Aorta (tissue), 5 donors: Measurements from ENCODE around the gene STK32B. TPM values are rescaled to one million over a fixed set of nuclear protein-coding genes. Genes with fewer than 3 reads are reported as not detected.

Experiments used
- ATAC-seq: fragments of 200-7000 bp; cut with Tn5 transposase; one replicate; pipeline ENCODE4 v1.9.1; 2022; ENCODE audit warnings: moderate library complexity; ENCODE audit not compliant: low FRiP score
- DNase-seq, 2 donors: peaks; one replicate each; pipeline ENCODE4 v3.0.0-alpha.2; 2020
- H3K27ac ChIP-seq, 2 donors: one replicate each; pipeline ENCODE4 v1.5.1; 2013; ENCODE audit warnings: low read length in 2 of 2, mild to moderate bottlenecking in 2 of 2, moderate library complexity in 2 of 2, control low read depth in 1 of 2, inconsistent platforms in 1 of 2, low read depth in 1 of 2
- H3K27me3 ChIP-seq, 2 donors: one replicate each; pipeline ENCODE4 v1.6.1; 2013; ENCODE audit warnings: control low read depth in 1 of 2, low read length in 1 of 2, mild to moderate bottlenecking in 1 of 2, moderate library complexity in 1 of 2; ENCODE audit not compliant: insufficient read depth in 2 of 2, control insufficient read depth in 1 of 2
- H3K36me3 ChIP-seq, 2 donors: one replicate each; pipeline ENCODE4 v1.6.1; 2013; ENCODE audit warnings: control low read depth in 1 of 2, low read length in 1 of 2, mild to moderate bottlenecking in 1 of 2; ENCODE audit not compliant: insufficient read depth in 2 of 2, control insufficient read depth in 1 of 2
- H3K4me1 ChIP-seq, 2 donors: one replicate each; pipeline ENCODE4 v1.6.1; 2013; ENCODE audit warnings: low read length in 2 of 2, control low read depth in 1 of 2, mild to moderate bottlenecking in 1 of 2, moderate library complexity in 1 of 2; ENCODE audit not compliant: insufficient read depth in 2 of 2, control insufficient read depth in 1 of 2
- H3K4me3 ChIP-seq, 2 donors: one replicate each; pipeline ENCODE4 v1.5.1; 2013; ENCODE audit warnings: low read length in 2 of 2, control low read depth in 1 of 2, mild to moderate bottlenecking in 1 of 2
- H3K9me3 ChIP-seq: one replicate; pipeline ENCODE4 v1.6.1; 2013; ENCODE audit warnings: mild to moderate bottlenecking, low read length; ENCODE audit not compliant: control insufficient read depth
- WGBS, 2 donors: extraction: QIAGEN DNeasy Blood & Tissue Kit; methylation state at CpG; one replicate each; pipeline ENCODE4 v1.1.7; 2013; 5-methylcytosine and 5-hydroxymethylcytosine counted together
- intact Hi-C, 2 donors: fragments of 100-400 bp; cut with DNase I; formaldehyde crosslinking; loops; one replicate each; pipeline versions ENCODE4 v1.14.2 to v1.15.0; 2022
- polyA plus RNA-seq, 2 donors: library from polyadenylated mRNA; stranded (reverse); fragments of 200-250 nt; gene quantifications; one replicate each; pipeline ENCODE4 v1.2.3, GENCODE V29; 2013
- total RNA-seq, 2 donors: library from RNA; stranded (reverse); fragmentation: NEBNext Ultra II Directional; extraction: Animal tissue kit (Norgen Biotek cat#: 25700); gene quantifications; one replicate each; pipeline ENCODE4 v1.2.1, GENCODE V29; 2021
- donor health status: healthy with polysubstance abuse.
- donor health status: Bipolar disorder and iron deficiency.
- donor health status: DM: no; HTN: no; CAD: no.
- donor health status: DM: no; HTN: no; CAD: no.
- donor health status: DM: yes; HTN: yes; CAD: no.

The STK32B gene
- total and polyA plus RNA-seq, 4 donors: 0.63 to 4.1 (median 1.9) TPM

DNA sequence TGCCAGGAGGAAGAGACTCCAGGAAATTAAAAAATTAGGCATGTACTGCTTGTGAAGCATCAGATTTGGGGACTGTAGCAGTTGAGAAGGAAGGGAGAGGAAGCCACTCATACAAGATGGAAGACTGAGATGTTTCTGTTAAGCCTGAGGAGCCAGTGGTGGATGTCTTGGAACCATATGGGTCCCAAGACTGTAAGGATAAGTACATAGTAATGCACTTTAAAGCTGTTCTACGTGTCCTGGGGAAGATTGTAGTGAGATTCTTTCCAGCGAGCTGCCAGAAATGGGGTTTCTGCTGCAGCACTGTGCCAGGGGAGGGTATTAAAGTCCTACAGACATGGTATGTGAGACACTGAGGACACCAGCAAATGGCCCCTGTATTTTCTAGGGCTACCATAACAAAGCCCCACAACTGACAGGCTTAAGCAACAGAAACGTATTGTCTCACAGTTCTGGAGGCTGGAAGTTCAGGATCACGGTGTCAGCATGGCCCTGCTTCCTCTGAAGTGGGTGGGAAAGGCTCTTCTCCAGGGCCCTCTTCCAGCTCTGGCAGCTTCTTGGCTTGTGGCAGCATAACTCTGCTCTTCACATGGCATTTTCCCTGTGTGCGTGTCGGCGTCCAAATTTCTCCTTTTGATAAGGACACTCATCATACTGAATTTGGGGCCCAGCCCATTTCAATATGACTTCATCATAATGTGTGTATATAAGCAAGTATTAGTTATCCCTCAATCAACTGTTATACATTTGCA lies 352.6 kb downstream of the STK32B start:
- WGBS, 2 donors: 92 to 93% methylated on average over 7 of the region's 7 CpGs

DNA sequence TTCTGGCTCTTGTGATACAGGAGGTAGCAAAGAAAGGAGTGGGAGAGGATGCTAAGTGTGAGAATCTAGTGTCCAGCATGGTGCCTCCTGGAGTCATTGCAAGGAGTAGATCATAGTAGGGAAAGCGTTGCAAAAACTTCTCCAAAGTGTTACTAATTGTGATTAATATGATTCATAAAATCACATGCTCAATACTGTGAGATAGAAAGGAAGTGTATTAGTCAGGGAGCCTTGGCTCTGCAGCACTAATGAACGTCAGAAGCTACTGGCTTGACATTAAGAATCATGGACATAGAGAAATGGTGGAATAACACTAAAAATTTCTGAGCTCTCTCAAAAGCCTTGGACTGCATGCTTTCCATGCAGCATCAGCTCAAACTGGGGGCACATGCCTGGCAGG lies 358.0 kb downstream of the STK32B start:
- 65 to 71% methylated on average over 2 of the region's 2 CpGs for WGBS, 2 donors
- DNase-seq (no peak), ATAC-seq (no peak)
- intact Hi-C loops: no loop called here
- Histone ChIP-seq H3K9me3 (no peaks in the 10 kb centered on the region), H3K27ac (no peak overlapping the region), H3K36me3 (no peaks in the 10 kb centered on the region), H3K4me3 (no peak overlapping the region), H3K4me1 (no peaks in the 10 kb centered on the region), H3K27me3 (no peaks in the 10 kb centered on the region)

More for the DNA sequence above, 352.6 kb downstream of the STK32B start:
- H3K27ac ChIP-seq: no peak overlapping the region
- ATAC-seq (no peak), DNase-seq (no peak)
- no peaks in the 10 kb centered on the region for H3K36me3 ChIP-seq
- peaks cover 3% of the 10 kb centered on the region for H3K9me3 ChIP-seq
- H3K4me1 ChIP-seq: no peaks in the 10 kb centered on the region
- intact Hi-C loops: no loop called here
- no peak overlapping the region for H3K4me3 ChIP-seq
- H3K27me3 ChIP-seq: no peaks in the 10 kb centered on the region

DNA sequence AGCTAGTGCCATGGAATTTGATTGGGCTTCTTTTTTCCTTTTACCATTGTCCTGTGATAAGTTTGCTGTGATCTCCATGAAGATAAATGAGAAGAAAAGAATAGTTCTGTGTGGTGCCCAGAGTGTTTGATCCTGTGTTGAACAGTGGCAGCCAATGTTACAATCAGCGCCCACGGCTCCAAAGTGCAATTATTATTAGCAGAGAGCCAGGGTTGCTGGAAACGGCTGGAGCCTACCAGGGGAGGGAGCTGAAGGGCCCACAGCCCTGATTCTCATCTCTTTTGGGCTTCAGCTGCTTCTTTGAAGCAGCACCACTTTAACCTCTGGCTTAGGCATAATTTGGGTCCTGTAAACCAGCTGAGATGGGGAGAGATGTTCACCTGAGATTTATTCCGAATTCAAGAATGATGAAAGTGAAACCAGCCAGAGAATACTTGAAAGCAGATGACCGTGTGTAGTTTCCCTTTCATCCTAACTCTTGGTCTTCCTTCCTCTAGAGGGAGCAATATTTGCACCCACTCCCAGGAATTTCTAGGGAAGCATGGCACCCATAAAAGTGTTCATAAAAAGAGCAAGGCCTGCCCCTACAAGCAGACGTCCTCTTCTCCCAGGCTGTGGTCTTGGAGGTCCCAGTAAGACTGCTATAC lies 358.8 kb downstream of the STK32B start:
- no peak for ATAC-seq
- 44 to 62% methylated on average over 6 of the region's 6 CpGs for WGBS, 2 donors
- intact Hi-C loops: no loop called here

DNA sequence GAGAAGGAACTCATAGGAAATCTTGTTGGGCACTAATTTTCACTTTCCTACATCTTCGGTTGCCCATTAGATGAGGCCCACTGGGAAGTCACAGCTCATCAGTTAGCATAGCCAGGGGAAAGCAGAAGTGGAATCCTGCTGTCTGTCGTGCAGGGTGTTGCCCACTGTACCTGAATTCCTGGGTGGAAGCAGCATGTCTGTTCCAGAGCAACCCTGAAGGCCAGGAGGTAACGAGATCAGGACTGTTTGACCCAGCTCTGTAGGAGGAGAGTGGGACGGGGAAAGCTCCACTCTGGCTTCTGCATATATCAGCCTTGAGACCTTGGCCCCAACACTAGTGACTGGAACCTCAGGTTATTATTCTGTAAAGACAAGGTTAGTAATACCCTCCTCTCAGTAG lies 361.0 kb downstream of the STK32B start:
- no peak overlapping the region for H3K27ac ChIP-seq
- H3K4me3 ChIP-seq: no peak overlapping the region
- no peaks in the 10 kb centered on the region for H3K9me3 ChIP-seq
- no peaks in the 10 kb centered on the region for H3K4me1 ChIP-seq
- 76 to 84% methylated on average over 4 of the region's 4 CpGs for WGBS, 2 donors
- DNase-seq (no peak), ATAC-seq (no peak)
- H3K27me3 ChIP-seq: no peaks in the 10 kb centered on the region
- intact Hi-C loops: no loop called here
- H3K36me3 ChIP-seq: no peaks in the 10 kb centered on the region

More for the DNA sequence above, 358.8 kb downstream of the STK32B start:
- no peak overlapping the region for H3K27ac ChIP-seq
- H3K9me3 ChIP-seq: no peaks in the 10 kb centered on the region
- H3K36me3 ChIP-seq: no peaks in the 10 kb centered on the region
- no peak for DNase-seq
- H3K4me1 ChIP-seq: no peaks in the 10 kb centered on the region
- H3K4me3 ChIP-seq: no peak overlapping the region
- no peaks in the 10 kb centered on the region for H3K27me3 ChIP-seq

DNA sequence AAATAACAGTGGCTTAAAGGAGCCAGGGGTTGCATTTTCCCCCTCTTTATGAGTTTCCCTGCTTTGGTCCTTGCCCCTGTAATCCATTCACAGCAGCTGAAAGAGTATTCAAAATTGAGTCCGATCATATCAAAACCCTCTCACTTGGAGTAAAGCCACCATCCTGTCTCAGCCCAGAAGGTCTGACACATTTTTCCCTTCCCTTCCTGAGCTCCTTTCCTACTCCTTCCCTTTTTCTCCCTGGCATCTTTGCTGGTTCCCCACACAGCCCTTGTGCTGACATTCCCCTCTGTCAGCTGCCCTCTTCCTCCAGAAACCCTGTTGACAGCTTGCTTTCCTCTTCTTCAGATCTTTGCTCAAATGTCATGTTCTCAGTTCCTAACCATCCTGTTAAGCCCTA lies 361.5 kb downstream of the STK32B start:
- ATAC-seq: no peak
- H3K9me3 ChIP-seq: peaks cover 2% of the 10 kb centered on the region

DNA sequence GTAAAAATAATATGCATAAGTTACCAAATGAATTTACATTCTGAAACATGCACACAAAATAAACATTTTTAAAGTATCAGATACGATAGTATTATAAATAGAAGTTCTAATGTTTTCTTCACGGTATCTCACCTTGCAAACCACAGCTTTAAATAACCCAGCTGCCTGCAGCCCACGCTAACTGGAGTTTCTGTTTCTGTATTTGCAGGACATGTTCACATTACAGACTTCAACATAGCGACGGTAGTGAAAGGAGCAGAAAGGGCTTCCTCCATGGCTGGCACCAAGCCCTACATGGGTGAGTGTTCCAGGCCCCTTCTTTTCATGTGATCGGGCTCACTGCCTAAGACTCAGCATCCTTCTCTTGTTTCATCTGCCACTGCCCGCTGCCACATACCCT lies 365.4 kb downstream of the STK32B start:
- Histone ChIP-seq H3K36me3 (peaks cover 0 to 2% of the 10 kb centered on the region in 2 donors), H3K4me1 (no peaks in the 10 kb centered on the region), H3K27ac (no peak overlapping the region), H3K4me3 (no peak overlapping the region), H3K9me3 (peaks cover 3% of the 10 kb centered on the region), H3K27me3 (no peaks in the 10 kb centered on the region)
- ATAC-seq (no peak), DNase-seq (no peak)
- intact Hi-C loops: no loop called here
- WGBS, 2 donors: 77 to 89% methylated on average over 7 of the region's 7 CpGs

More for the DNA sequence above, 361.5 kb downstream of the STK32B start:
- peaks cover 0 to 1% of the 10 kb centered on the region in 2 donors for H3K36me3 ChIP-seq
- DNase-seq: no peak
- WGBS, 2 donors: 79 to 100% methylated on average over 1 of the region's 1 CpG
- H3K4me1 ChIP-seq: no peaks in the 10 kb centered on the region
- no peak overlapping the region for H3K27ac ChIP-seq
- intact Hi-C loops: no loop called here
- H3K4me3 ChIP-seq: no peak overlapping the region
- no peaks in the 10 kb centered on the region for H3K27me3 ChIP-seq

DNA sequence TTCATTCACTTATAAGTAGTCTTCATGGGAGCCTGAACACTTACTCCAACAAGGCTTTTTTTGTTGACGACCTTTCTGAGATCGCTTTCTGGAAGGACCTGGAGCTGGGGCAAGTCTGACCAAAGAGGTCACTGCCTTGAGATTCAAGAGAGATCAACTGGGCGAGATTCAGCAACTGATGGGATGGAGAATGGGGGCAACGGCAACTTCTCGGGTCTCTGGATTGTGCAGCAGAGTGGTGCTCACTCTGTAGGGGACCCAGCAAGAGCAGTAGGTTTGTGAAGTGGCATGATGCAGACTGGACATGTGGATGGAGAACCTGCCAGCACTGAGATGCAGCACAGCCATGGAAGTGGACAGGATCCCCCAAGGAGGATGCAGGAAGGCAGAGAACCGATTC lies 369.0 kb downstream of the STK32B start:
- H3K4me3 ChIP-seq: no peak overlapping the region
- DNase-seq (no peak), ATAC-seq (no peak)
- intact Hi-C loops: no loop called here
- WGBS, 2 donors: 87 to 89% methylated on average over 6 of the region's 6 CpGs
- H3K9me3 ChIP-seq: peaks cover 3% of the 10 kb centered on the region
- H3K27ac ChIP-seq: no peak overlapping the region
- H3K27me3 ChIP-seq: no peaks in the 10 kb centered on the region
- H3K4me1 ChIP-seq: no peaks in the 10 kb centered on the region
- peaks cover 0 to 2% of the 10 kb centered on the region in 2 donors for H3K36me3 ChIP-seq

DNA sequence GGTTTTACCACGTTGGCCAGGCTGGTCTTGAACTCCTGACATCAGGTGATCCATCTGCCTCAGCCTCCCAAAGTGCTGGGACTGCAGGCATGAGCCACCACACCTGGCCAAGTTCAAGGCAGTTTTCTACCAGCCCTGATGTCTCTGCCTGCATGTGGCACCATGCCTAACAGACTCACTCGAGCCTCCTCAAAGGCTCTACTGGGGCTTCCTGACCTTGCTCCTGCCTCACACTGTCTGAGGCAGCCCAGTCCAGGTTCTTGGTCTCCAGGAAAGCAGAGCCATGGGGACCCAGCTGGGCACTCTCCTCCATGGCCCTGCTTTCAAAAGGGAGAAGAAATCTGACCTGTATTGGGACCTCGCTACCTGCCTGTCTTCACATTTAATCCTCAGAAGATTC lies 370.1 kb downstream of the STK32B start:
- ATAC-seq: no peak
- H3K27me3 ChIP-seq: no peaks in the 10 kb centered on the region
- intact Hi-C loops: no loop called here

DNA sequence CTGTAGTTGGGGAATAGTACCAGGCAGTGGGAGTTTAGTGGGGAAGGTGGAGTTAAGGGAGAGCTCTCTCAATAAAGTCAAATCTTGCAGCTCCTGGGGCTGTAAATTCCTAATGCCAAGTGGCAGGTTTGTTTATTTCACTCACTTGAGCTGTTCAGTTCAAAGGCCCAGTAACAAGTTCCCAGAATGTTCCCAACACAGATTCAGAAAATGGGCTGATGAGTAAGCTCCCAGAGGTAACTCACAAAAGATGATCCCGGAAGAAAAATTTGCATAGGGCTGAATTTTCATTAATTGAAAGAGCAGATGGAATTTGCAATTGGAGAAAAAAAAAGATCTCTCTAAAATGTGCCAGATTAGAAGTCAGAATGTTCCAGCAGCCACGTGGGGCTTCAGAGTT lies 370.9 kb downstream of the STK32B start:
- peaks cover 3% of the 10 kb centered on the region for H3K9me3 ChIP-seq
- ATAC-seq (no peak), DNase-seq (no peak)
- intact Hi-C loops: no loop called here
- no peaks in the 10 kb centered on the region for H3K4me1 ChIP-seq
- peaks cover 0 to 2% of the 10 kb centered on the region in 2 donors for H3K36me3 ChIP-seq
- H3K4me3 ChIP-seq: no peak overlapping the region
- H3K27me3 ChIP-seq: no peaks in the 10 kb centered on the region
- 76 to 78% methylated on average over 2 of the region's 2 CpGs for WGBS, 2 donors
- H3K27ac ChIP-seq: no peak overlapping the region

More for the DNA sequence above, 370.1 kb downstream of the STK32B start:
- WGBS, 2 donors: 79 to 83% methylated on average over 3 of the region's 3 CpGs
- Histone ChIP-seq H3K4me3 (no peak overlapping the region), H3K36me3 (peaks cover 0 to 2% of the 10 kb centered on the region in 2 donors), H3K9me3 (peaks cover 3% of the 10 kb centered on the region), H3K4me1 (no peaks in the 10 kb centered on the region), H3K27ac (no peak overlapping the region)
- DNase-seq: no peak
